GM12874 (cell line): Measurements from ENCODE around the gene EP300.

ENCODE experiments used
- CTCF ChIP-seq: IDR thresholded peaks from 2 replicates; pipeline ENCODE4 v1.5.1; 2011; ENCODE audit warnings: low read depth, mild to moderate bottlenecking, control low read depth, low read length, moderate library complexity; ENCODE audit not compliant: insufficient read depth

Gene EP300

GRCh38 chr22:41157083-41157482 is 64.7 kb downstream of the EP300 start:
- TF ChIP-seq CTCF: no peak

GRCh38 chr22:41169157-41169556 is 76.8 kb downstream of the EP300 start:
- TF ChIP-seq CTCF: no peak

GRCh38 chr22:41171996-41172395 is 79.6 kb downstream of the EP300 start:
- TF ChIP-seq CTCF: no peak

- no peak for TF ChIP-seq CTCF
Measured at GRCh38 chr22:41175546-41175945, 83.2 kb downstream of the EP300 start.

- no peak for TF ChIP-seq CTCF
Measured at GRCh38 chr22:41177040-41177621, 84.7 kb downstream of the EP300 start.

GRCh38 chr22:41177622-41178424 is 85.4 kb downstream of the EP300 start:
- TF ChIP-seq CTCF: no peak

GRCh38 chr22:41178425-41178975 is 86.1 kb downstream of the EP300 start:
- no peak for TF ChIP-seq CTCF
